HepG2 (cell line): ENCODE results near the gene RXRG. TPM values are rescaled to one million over a fixed set of nuclear protein-coding genes. Genes with fewer than 3 reads are reported as not detected.
A peak's percentile ranks its signal among the peaks of the same experiment; 100 is the strongest.

Experiments
- ATAC-seq: fragments of 200-7000 bp; cut with Tn5 transposase; 3 replicates; pipeline ENCODE4 v1.9.1; 2020; ENCODE audit warnings: mild to moderate bottlenecking, moderate library complexity
- BruUV-seq: library from RNA; stranded (reverse); fragments of 400-500 nt; replicated peaks from 2 replicates; lab custom pipeline; 2021; lab: Mats Ljungman, UMichigan
- CTCF ChIA-PET: fragments of 300-600 bp; formaldehyde crosslinking; extraction: SDS; loops from one replicate; lab custom pipeline; 2021; ENCODE audit warnings: low total read pairs, inconsistent platforms, low intra/inter-chr PET ratio; lab: Yijun Ruan, JAX
- POLR2A ChIA-PET: fragments of 350-600 bp; sonication (Branson Sonifier 250); formaldehyde crosslinking; loops from one replicate; lab custom pipeline; 2020; ENCODE audit warnings: antibody characterized with exemption, inconsistent platforms; lab: Yijun Ruan, JAX
- DNase-seq: peaks from one replicate; pipeline ENCODE4 v3.0.0-alpha.2; 2015; ENCODE audit warnings: low spot score
- FAIRE-seq: peaks from 3 replicates; lab custom pipeline; 2011; peaks lifted over from hg19 to GRCh38; lab: Jason Lieb, UNC
- H2AFZ ChIP-seq: one replicate; pipeline ENCODE4 v1.6.1; 2011; ENCODE audit warnings: low read length, inconsistent platforms
- H3K27ac ChIP-seq: fragments of 300-600 bp; 3 replicates; pipeline ENCODE4 v1.8.0; 2011; ENCODE audit warnings: mixed run types, mild to moderate bottlenecking, mixed read lengths, low read length, inconsistent platforms; ENCODE audit not compliant: insufficient read depth; ENCODE audit errors: extremely low read length
- H3K27me3 ChIP-seq, 2 experiments: fragments of 200-600 bp in 1 of 2; 2 replicates in 1 of 2; 3 replicates in 1 of 2; pipeline versions ENCODE4 v1.6.0 to v1.8.0; 2011; ENCODE audit warnings: low read length in 2 of 2, mild to moderate bottlenecking in 2 of 2, moderate library complexity in 2 of 2, inconsistent platforms in 1 of 2; ENCODE audit not compliant: insufficient read depth in 2 of 2, control insufficient read depth in 1 of 2
- H3K36me3 ChIP-seq, 2 experiments: fragments of 200-600 bp in 1 of 2; replicated peaks in 1 of 2; 2 replicates in 1 of 2; 3 replicates in 1 of 2; pipeline versions ENCODE4 v1.5.1 to v1.8.0; 2011; ENCODE audit warnings: low read length in 2 of 2, inconsistent platforms in 1 of 2; ENCODE audit not compliant: insufficient read depth in 2 of 2, control insufficient read depth in 1 of 2
- H3K4me1 ChIP-seq: 2 replicates; pipeline ENCODE4 v1.5.1; 2012; ENCODE audit warnings: low read length, inconsistent platforms; ENCODE audit not compliant: insufficient read depth
- H3K4me2 ChIP-seq: 2 replicates; pipeline ENCODE4 v1.6.0; 2011; ENCODE audit warnings: low read depth, low read length, inconsistent platforms
- H3K4me3 ChIP-seq, 3 experiments: fragments of 200-600 bp in 1 of 3; sonication (generic), shearing (Covaris generic) in 1 of 3; replicated peaks in 1 of 3; 2 replicates each; pipeline ENCODE4 v1.5.1; 2011 to 2016; ENCODE audit warnings: low read length in 3 of 3, inconsistent platforms in 2 of 3, low read depth in 2 of 3, mild to moderate bottlenecking in 2 of 3, control low read depth in 1 of 3, mixed read lengths in 1 of 3; ENCODE audit not compliant: insufficient read depth in 1 of 3
- H3K79me2 ChIP-seq: one replicate; pipeline ENCODE4 v1.6.1; 2011; ENCODE audit warnings: low read length, inconsistent platforms; ENCODE audit not compliant: insufficient read depth
- H3K9ac ChIP-seq: 2 replicates; pipeline ENCODE4 v1.6.0; 2011; ENCODE audit warnings: mild to moderate bottlenecking, low read depth, low read length, inconsistent platforms; ENCODE audit not compliant: insufficient read depth
- H3K9me3 ChIP-seq: 2 replicates; pipeline ENCODE4 v1.5.1; 2012; ENCODE audit warnings: mild to moderate bottlenecking, low read length
- H4K20me1 ChIP-seq: 2 replicates; pipeline ENCODE4 v1.6.0; 2011; ENCODE audit warnings: inconsistent platforms, mild to moderate bottlenecking, low read length, moderate library complexity; ENCODE audit not compliant: insufficient read depth
- RFXAP ChIP-seq: sonication (generic); formaldehyde crosslinking; IDR thresholded peaks from 2 replicates; pipeline ENCODE4 v1.4.0; 2020; ENCODE audit warnings: missing genetic modification reagents, borderline replicate concordance
- SMC3 ChIP-seq: IDR thresholded peaks from 2 replicates; pipeline ENCODE4 v1.6.1; 2011; ENCODE audit warnings: low read length, improper control_type of control experiment
- SRF ChIP-seq: IDR thresholded peaks from 2 replicates; pipeline ENCODE4 v1.6.1; 2011; ENCODE audit warnings: mild to moderate bottlenecking, low read depth, low read length, moderate library complexity
- STAG1 ChIP-seq: sonication (generic); formaldehyde crosslinking; IDR thresholded peaks from 2 replicates; pipeline ENCODE4 v1.4.0; 2020; ENCODE audit warnings: missing genetic modification reagents
- XRCC5 ChIP-seq: fragments of 200-400 bp; formaldehyde crosslinking; optimal IDR thresholded peaks from 2 replicates; pipeline ENCODE3; 2017; ENCODE audit warnings: mild to moderate bottlenecking, low read length
- ZNF543 ChIP-seq: sonication (generic); formaldehyde crosslinking; IDR thresholded peaks from 2 replicates; pipeline ENCODE4 v1.4.0; 2020; ENCODE audit warnings: mild to moderate bottlenecking, missing genetic modification reagents
- WGBS: methylation state at CpG from one replicate; pipeline ENCODE4 v1.1.6; 2017; ENCODE audit warnings: low lambda C conversion rate; 5-methylcytosine and 5-hydroxymethylcytosine counted together
- in situ Hi-C: cut with HindIII; loops from 2 replicates; pipeline ENCODE4 v1.10.0; 2017; ENCODE audit warnings: low pct_unique_long_range_greater_than_20kb; ENCODE audit not compliant: extremely low pct_ligation_motif_present
- intact Hi-C: fragments of 100-400 bp; cut with micrococcal nuclease; formaldehyde crosslinking; loops from one replicate; pipeline ENCODE4 v1.10.0; 2022; ENCODE audit not compliant: unreplicated experiment
- polyA plus RNA-seq, 8 experiments: library from polyadenylated mRNA; depleted of rRNA in 3 of 8; stranded (reverse) in 7 of 8; unstranded in 1 of 8; fragments of >200 nt; fragmentation: Illumina TruSeq in 4 of 8; extraction: Trizol in 4 of 8; gene quantifications; 2 replicates each; pipeline versions ENCODE4 v1.2.1 to v1.2.3, GENCODE V29; 2011 to 2016; ENCODE audit warnings: low read depth in 4 of 8, missing spikeins in 1 of 8, mixed read lengths in 1 of 8; ENCODE audit not compliant: insufficient read depth in 1 of 8
- total RNA-seq, 5 experiments: library from RNA; depleted of rRNA; stranded (reverse); fragments of >200 nt; fragmentation: Illumina TruSeq; extraction: Trizol; gene quantifications; 2 replicates each; pipeline ENCODE4 v1.2.3, GENCODE V29; 2016; ENCODE audit warnings: low read depth in 1 of 5
- TF ChIP-seq, protein P1 (sequence below): sonication (generic); formaldehyde crosslinking; IDR thresholded peaks from 2 replicates; pipeline ENCODE4 v1.5.0; 2020; ENCODE audit warnings: mild to moderate bottlenecking, missing genetic modification reagents, moderate library complexity

RXRG gene
- total and polyA plus RNA-seq, 2 of the 13 experiments (the other 11 are each of a cell fraction or from before 2014, with no cell fraction given), result not detected

DNA sequence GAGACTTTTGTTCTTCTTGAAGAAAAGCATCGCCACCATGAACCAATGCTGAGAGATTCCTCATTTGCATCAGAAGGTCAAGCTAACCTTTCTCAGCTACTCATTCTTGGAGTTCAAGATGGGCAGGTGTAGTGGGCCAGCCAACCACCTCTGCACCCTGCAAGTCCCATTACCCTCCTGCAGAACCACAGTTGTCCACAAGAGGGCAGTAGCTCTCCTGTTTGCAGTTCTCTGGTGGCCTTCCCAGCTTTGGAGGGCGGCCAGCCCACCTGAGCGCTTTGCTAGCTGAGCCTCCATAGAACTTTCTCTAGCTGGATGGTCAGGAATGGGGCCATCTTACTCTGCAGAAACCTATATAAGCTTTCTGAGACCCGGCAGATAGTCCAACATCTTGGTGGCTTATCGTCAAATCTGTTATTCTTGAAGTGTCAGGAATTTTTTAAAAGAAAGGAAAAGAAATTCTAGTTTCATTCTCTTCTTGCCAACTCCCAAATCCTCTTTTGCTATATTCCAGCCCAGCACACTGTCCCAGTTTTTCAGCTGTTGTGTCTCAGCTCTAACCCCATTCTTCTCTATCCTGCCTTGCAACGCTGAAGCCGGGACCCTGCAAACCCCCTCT, 77.4 kb downstream of the RXRG start:
- peak; percentile 89 for ATAC-seq
- no peaks in the 10 kb centered on the region for H3K36me3 ChIP-seq
- no TSS peak for BruUV-seq
- H4K20me1 ChIP-seq, result no peaks in the 10 kb centered on the region
- POLR2A ChIA-PET, result interaction anchor here (0.8 kb wide), 1 partner anchor 114 kb away, joined by 3 read pairs; no protein-coding TSS in a partner anchor
- H3K79me2 ChIP-seq, result no peaks in the 10 kb centered on the region
- intact Hi-C loops, result no loop called here
- no peak overlapping the region for H3K4me3 ChIP-seq
- TF ChIP-seq SRF, result no peak
- TF ChIP-seq STAG1 (CRISPR knock-in tag), result peak; percentile 43
- TF ChIP-seq, protein P1, sequence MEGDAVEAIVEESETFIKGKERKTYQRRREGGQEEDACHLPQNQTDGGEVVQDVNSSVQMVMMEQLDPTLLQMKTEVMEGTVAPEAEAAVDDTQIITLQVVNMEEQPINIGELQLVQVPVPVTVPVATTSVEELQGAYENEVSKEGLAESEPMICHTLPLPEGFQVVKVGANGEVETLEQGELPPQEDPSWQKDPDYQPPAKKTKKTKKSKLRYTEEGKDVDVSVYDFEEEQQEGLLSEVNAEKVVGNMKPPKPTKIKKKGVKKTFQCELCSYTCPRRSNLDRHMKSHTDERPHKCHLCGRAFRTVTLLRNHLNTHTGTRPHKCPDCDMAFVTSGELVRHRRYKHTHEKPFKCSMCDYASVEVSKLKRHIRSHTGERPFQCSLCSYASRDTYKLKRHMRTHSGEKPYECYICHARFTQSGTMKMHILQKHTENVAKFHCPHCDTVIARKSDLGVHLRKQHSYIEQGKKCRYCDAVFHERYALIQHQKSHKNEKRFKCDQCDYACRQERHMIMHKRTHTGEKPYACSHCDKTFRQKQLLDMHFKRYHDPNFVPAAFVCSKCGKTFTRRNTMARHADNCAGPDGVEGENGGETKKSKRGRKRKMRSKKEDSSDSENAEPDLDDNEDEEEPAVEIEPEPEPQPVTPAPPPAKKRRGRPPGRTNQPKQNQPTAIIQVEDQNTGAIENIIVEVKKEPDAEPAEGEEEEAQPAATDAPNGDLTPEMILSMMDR (CRISPR knock-in tag), result peak; percentile 83
- peak; percentile 64 for TF ChIP-seq XRCC5
- TF ChIP-seq ZNF543, result no peak
- 0 out of 2 replicates have a peak, but pooled peaks have one; percentile 29 for TF ChIP-seq RFXAP (CRISPR knock-in tag)
- TF ChIP-seq SMC3, result peak; percentile 46
- peaks cover 10% of the 10 kb centered on the region for H3K4me1 ChIP-seq
- peak; percentile 73 for DNase-seq
- FAIRE-seq, result peak; percentile 46
- 41% methylated on average over 7 of the region's 7 CpGs for WGBS
- no peaks in the 10 kb centered on the region for H3K9me3 ChIP-seq
- no peak overlapping the region for H3K4me2 ChIP-seq
- no peak overlapping the region for H3K27ac ChIP-seq
- no peak overlapping the region for H2AFZ ChIP-seq
- no peak overlapping the region for H3K9ac ChIP-seq
- in situ Hi-C loops, result loop anchor here (5.0 kb wide), 1 partner anchor 235 kb away; no protein-coding TSS in a partner anchor
- H3K27me3 ChIP-seq, result no peaks in the 10 kb centered on the region; a peak in 1 of 5 replicates
- CTCF ChIA-PET, result interaction anchor here (1.5 to 2.2 kb wide), 2 partner anchors 226 to 238 kb away, joined by 6 to 8 read pairs; no protein-coding TSS in a partner anchor
